H1 (cell line): Measurements from ENCODE around the gene IL17RE.

Experiments used
- ATF2 ChIP-seq: IDR thresholded peaks from 2 replicates; pipeline ENCODE4 v1.6.1; 2012; ENCODE audit warnings: low read length, inconsistent platforms
- CBX5 ChIP-seq: fragments of 300-800, 300-1000 bp; sonication (generic); IDR thresholded peaks from 2 replicates; pipeline ENCODE4 v1.7.1; 2016; ENCODE audit warnings: antibody characterized with exemption, low read length, low read depth
- EZH2 ChIP-seq: fragments of 200-600 bp; sonication (generic); IDR thresholded peaks from 2 replicates; pipeline ENCODE4 v1.7.1; 2012; ENCODE audit warnings: low read depth, mild to moderate bottlenecking, moderate library complexity, low read length, inconsistent platforms; ENCODE audit not compliant: severe bottlenecking
- MAX ChIP-seq: IDR thresholded peaks from 2 replicates; pipeline ENCODE4 v1.6.1; 2012; ENCODE audit warnings: inconsistent platforms
- NRF1 ChIP-seq: IDR thresholded peaks from 2 replicates; pipeline ENCODE4 v1.6.1; 2011; ENCODE audit warnings: mild to moderate bottlenecking, low read depth, low read length, improper control_type of control experiment
- POLR2A ChIP-seq, 2 experiments: IDR thresholded peaks; 1 replicate in 1 of 2; 2 replicates in 1 of 2; pipeline ENCODE4 v1.6.1; 2011; ENCODE audit warnings: low read depth in 2 of 2, low read length in 2 of 2, mild to moderate bottlenecking in 2 of 2; ENCODE audit errors: control extremely low read depth in 1 of 2
- POU5F1 ChIP-seq: IDR thresholded peaks from 2 replicates; pipeline ENCODE4 v1.6.1; 2011; ENCODE audit warnings: low read depth, mild to moderate bottlenecking, low read length, moderate library complexity
- RAD21 ChIP-seq, 2 experiments: IDR thresholded peaks in 1 of 2; conservative IDR thresholded peaks in 1 of 2; 2 replicates each; pipeline ENCODE4 v1.6.1; 2011; ENCODE audit warnings: low read depth in 2 of 2, low read length in 2 of 2, improper control_type of control experiment in 1 of 2, inconsistent platforms in 1 of 2, mild to moderate bottlenecking in 1 of 2, moderate library complexity in 1 of 2
- TBP ChIP-seq: IDR thresholded peaks from 2 replicates; pipeline ENCODE4 v1.6.1; 2011; ENCODE audit warnings: low read depth, low read length, improper control_type of control experiment
- USF2 ChIP-seq: IDR thresholded peaks from 2 replicates; pipeline ENCODE4 v1.6.1; 2011; ENCODE audit warnings: low read length, improper control_type of control experiment
- TF ChIP-seq, protein P1 (sequence below), 3 experiments: IDR thresholded peaks; 1 replicate in 2 of 3; 2 replicates in 1 of 3; pipeline versions ENCODE4 v1.5.1 to v1.6.1; 2011; ENCODE audit warnings: low read length in 3 of 3, mild to moderate bottlenecking in 3 of 3, inconsistent platforms in 2 of 3, low read depth in 1 of 3, moderate library complexity in 1 of 3; ENCODE audit not compliant: insufficient read depth in 1 of 3; ENCODE audit errors: control extremely low read depth in 1 of 3

DNA sequence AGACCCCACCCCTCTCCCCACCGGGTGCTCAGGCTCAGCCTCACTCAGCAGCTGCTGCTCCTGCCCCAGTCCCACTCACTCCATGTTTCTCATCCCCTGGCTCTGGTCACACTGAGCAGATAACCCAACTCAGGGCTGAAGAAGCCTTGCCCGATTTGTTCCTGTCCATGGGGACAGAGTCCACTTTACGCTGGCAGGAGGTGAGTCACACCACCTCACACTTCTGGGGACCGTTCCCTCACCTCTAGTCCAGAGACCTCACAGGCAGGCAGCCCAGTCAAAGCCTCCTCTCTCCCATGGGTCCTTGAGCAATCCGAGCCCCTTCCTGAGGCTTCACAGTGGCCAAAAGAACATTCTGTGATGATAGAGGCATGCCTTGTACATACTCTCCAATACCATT, 23.9 kb upstream of the IL17RE start:
- TF ChIP-seq USF2 = no peak
- TF ChIP-seq POLR2A (IDR thresholded peaks at IDR 0.05; ENCODE audit: control extremely low read depth in 1 of 2, low read depth in 2 of 2, low read length in 2 of 2) = no peak
- no peak for TF ChIP-seq RAD21 (IDR thresholded peaks at IDR 0.05 in 1 of 2, conservative IDR thresholded peaks at IDR 0.05 in 1 of 2; ENCODE audit: low read depth in 2 of 2, low read length in 2 of 2)
- TF ChIP-seq CBX5 = no peak
- no peak for TF ChIP-seq POU5F1
- no peak for TF ChIP-seq MAX
- no peak for TF ChIP-seq NRF1
- TF ChIP-seq EZH2 = no peak
- TF ChIP-seq, protein P1, sequence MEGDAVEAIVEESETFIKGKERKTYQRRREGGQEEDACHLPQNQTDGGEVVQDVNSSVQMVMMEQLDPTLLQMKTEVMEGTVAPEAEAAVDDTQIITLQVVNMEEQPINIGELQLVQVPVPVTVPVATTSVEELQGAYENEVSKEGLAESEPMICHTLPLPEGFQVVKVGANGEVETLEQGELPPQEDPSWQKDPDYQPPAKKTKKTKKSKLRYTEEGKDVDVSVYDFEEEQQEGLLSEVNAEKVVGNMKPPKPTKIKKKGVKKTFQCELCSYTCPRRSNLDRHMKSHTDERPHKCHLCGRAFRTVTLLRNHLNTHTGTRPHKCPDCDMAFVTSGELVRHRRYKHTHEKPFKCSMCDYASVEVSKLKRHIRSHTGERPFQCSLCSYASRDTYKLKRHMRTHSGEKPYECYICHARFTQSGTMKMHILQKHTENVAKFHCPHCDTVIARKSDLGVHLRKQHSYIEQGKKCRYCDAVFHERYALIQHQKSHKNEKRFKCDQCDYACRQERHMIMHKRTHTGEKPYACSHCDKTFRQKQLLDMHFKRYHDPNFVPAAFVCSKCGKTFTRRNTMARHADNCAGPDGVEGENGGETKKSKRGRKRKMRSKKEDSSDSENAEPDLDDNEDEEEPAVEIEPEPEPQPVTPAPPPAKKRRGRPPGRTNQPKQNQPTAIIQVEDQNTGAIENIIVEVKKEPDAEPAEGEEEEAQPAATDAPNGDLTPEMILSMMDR (IDR thresholded peaks at IDR 0.05; ENCODE audit: control extremely low read depth in 1 of 3, insufficient read depth in 1 of 3, low read depth in 1 of 3, low read length in 3 of 3) = no peak
- TF ChIP-seq ATF2 = no peak
- no peak for TF ChIP-seq TBP
